Measurements from ENCODE around the gene CST9L. TPM values are rescaled to one million over a fixed set of nuclear protein-coding genes. Genes with fewer than 3 reads are reported as not detected.

Gene CST9L
- total RNA-seq, 5 donors from 2014 or later (not counting 1 experiment from before 2014, with no cell fraction given): not detected

DNA sequence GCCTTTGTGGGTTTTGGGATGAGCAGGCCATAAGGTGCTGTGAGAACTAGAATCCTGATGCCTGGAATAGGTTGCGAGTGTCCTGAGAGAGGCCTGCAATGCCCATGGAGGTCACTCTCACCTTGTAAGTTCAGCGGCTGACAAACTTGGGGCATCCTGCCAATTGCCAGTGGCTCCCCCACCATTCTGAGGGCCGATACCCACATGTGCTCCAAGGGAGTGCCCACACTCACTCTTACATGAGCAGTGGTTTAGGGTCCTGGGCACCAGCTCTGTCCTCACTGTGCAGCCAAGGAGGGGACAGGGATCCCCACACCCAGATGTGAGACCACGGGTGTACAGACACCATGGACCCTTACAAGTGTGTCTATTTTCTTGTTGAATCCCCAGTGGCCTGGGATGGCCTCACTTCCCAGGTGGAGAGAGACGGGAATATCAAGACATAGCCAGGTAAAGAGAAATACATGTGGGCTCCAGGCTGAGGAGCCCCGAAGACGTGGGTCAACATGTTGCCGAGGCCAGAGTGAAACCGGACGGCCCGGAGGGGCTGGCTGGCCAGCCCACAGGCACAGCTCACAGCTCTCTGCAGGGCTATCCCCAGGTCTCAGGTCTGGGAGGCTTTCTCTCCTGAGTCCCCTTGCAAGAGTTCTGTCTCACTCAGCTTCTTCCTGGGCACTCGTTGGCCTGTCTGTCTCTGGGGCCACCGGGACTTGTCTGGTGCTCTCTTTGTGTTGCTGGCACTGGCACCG lies 39.4 kb upstream of the CST9L start:
- Mint-ChIP-seq H3K27me3 (peaks cover 0 to under 1% of the 10 kb centered on the region in 2 donors), H3K27ac (no peak overlapping the region), H3K4me3 (no peak overlapping the region), H3K9me3 (no peaks in the 10 kb centered on the region), H3K4me1 (no peaks in the 10 kb centered on the region), H3K36me3 (no peaks in the 10 kb centered on the region)
- ChIA-PET POLR2A (interaction anchor here in 1 of 2 donors (0.5 kb wide), 1 partner anchor 1265 kb away, joined by 3 read pairs; no protein-coding TSS in a partner anchor), CTCF (interaction anchor here in 1 of 2 donors (0.9 to 1.6 kb wide), 2 partner anchors 186 to 258 kb away, joined by 4 read pairs; partner anchors contain the start of gene NAPB)
- WGBS (ENCODE audit: insufficient coverage): 82% methylated on average over 14 of the region's 14 CpGs
- Histone ChIP-seq H3K27me3 (replicated peaks in 1 of 2; ENCODE audit: control insufficient read depth in 2 of 2, extremely low read depth in 1 of 2, insufficient read depth in 2 of 2, low read length in 1 of 2) (peaks cover 0 to 25% of the 10 kb centered on the region in 2 experiments), H3K4me3 (ENCODE audit: control insufficient read depth in 1 of 2, extremely low read depth in 1 of 2, low read length in 1 of 2) (no peak overlapping the region), H3K36me3 (ENCODE audit: control insufficient read depth in 2 of 2, extremely low read depth in 1 of 2, insufficient read depth in 1 of 2, low read length in 1 of 2) (no peaks in the 10 kb centered on the region), H3K27ac (ENCODE audit: low read length) (no peak overlapping the region), H3K9me3 (no peaks in the 10 kb centered on the region), H3K4me1 (ENCODE audit: control insufficient read depth in 1 of 2, extremely low read depth in 1 of 2, insufficient read depth in 2 of 2, low read length in 2 of 2) (peaks cover 0 to 8% of the 10 kb centered on the region in 2 experiments)
- ATAC-seq (replicated peaks in 1 of 4) (no peak), DNase-seq (no peak)

GRCh38 chr20:23606652-23607049 lies 38.4 kb upstream of the CST9L start:
- Mint-ChIP-seq H3K36me3 (no peaks in the 10 kb centered on the region), H3K27ac (no peak overlapping the region), H3K4me1 (no peaks in the 10 kb centered on the region), H3K4me3 (no peak overlapping the region), H3K9me3 (no peaks in the 10 kb centered on the region), H3K27me3 (peaks cover 0 to 6% of the 10 kb centered on the region in 2 donors)
- DNase-seq: peak in 34 of 35 experiments; percentile 11 to 72 (median 50)
- no peak overlapping the region for H3K4me3 ChIP-seq (ENCODE audit: control insufficient read depth in 1 of 2, extremely low read depth in 1 of 2, low read length in 1 of 2)
- 17% methylated on average over 5 of the region's 9 CpGs for WGBS (ENCODE audit: insufficient coverage)
- peak; percentile 45 to 59 (median 56) for ATAC-seq (replicated peaks in 1 of 4)
- no peaks in the 10 kb centered on the region for H3K36me3 ChIP-seq (ENCODE audit: control insufficient read depth in 2 of 2, extremely low read depth in 1 of 2, insufficient read depth in 1 of 2, low read length in 1 of 2)
- peaks cover 0 to 8% of the 10 kb centered on the region in 2 experiments for H3K4me1 ChIP-seq (ENCODE audit: control insufficient read depth in 1 of 2, extremely low read depth in 1 of 2, insufficient read depth in 2 of 2, low read length in 2 of 2)
- ChIA-PET POLR2A (no interaction called here), CTCF (interaction anchor here (0.9 to 1.6 kb wide), 4 partner anchors 14 to 257 kb away, joined by 3 to 5 read pairs (median 4); partner anchors contain the start of gene NAPB (in 1 of the 2))
- H3K27ac ChIP-seq (ENCODE audit: low read length): no peak overlapping the region
- H3K27me3 ChIP-seq (replicated peaks in 1 of 2; ENCODE audit: control insufficient read depth in 2 of 2, extremely low read depth in 1 of 2, insufficient read depth in 2 of 2, low read length in 1 of 2): peaks cover 0 to 33% of the 10 kb centered on the region in 2 experiments
- no peaks in the 10 kb centered on the region for H3K9me3 ChIP-seq

GRCh38 chr20:23605867-23606651 lies 37.8 kb upstream of the CST9L start, which contains the start of gene CST9:
Gene CST9 (minus strand): TSS chr20:23605917. CDS start chr20:23605864, 53 bp downstream.
- CTCF ChIA-PET: interaction anchor here (0.9 to 1.6 kb wide), 3 partner anchors 14 to 185 kb away, joined by 3 to 5 read pairs (median 4); partner anchors contain the start of gene NAPB (in 1 of the 2)
- Histone ChIP-seq H3K27me3 (replicated peaks in 1 of 2; ENCODE audit: control insufficient read depth in 2 of 2, extremely low read depth in 1 of 2, insufficient read depth in 2 of 2, low read length in 1 of 2) (peaks cover 0 to 33% of the 10 kb centered on the region in 2 experiments), H3K9me3 (no peaks in the 10 kb centered on the region), H3K36me3 (ENCODE audit: control insufficient read depth in 2 of 2, extremely low read depth in 1 of 2, insufficient read depth in 1 of 2, low read length in 1 of 2) (no peaks in the 10 kb centered on the region), H3K4me1 (ENCODE audit: control insufficient read depth in 1 of 2, extremely low read depth in 1 of 2, insufficient read depth in 2 of 2, low read length in 2 of 2) (peaks cover 0 to 8% of the 10 kb centered on the region in 2 experiments), H3K4me3 (ENCODE audit: control insufficient read depth in 1 of 2, extremely low read depth in 1 of 2, low read length in 1 of 2) (no peak within 1 kb of the TSS), H3K27ac (ENCODE audit: low read length) (no peak within 1 kb of the TSS)
- H3K27me3 Mint-ChIP-seq: peaks cover 0 to 6% of the 10 kb centered on the region in 2 donors
- H3K27ac Mint-ChIP-seq: no peak within 1 kb of the TSS
- H3K36me3 Mint-ChIP-seq: no peaks in the 10 kb centered on the region
- no peaks in the 10 kb centered on the region for H3K4me1 Mint-ChIP-seq
- POLR2A ChIA-PET: no interaction called here
- H3K9me3 Mint-ChIP-seq: no peaks in the 10 kb centered on the region
- ATAC-seq (replicated peaks in 1 of 4) (no peak), DNase-seq (no peak)
- H3K4me3 Mint-ChIP-seq: no peak within 1 kb of the TSS
- 33% methylated on average over 5 of the region's 16 CpGs for WGBS (ENCODE audit: insufficient coverage)

- Mint-ChIP-seq H3K9me3 (no peaks in the 10 kb centered on the region), H3K36me3 (no peaks in the 10 kb centered on the region), H3K27me3 (peaks cover 0 to 8% of the 10 kb centered on the region in 2 donors), H3K4me1 (no peaks in the 10 kb centered on the region), H3K27ac (no peak overlapping the region), H3K4me3 (no peak overlapping the region)
- Histone ChIP-seq H3K36me3 (ENCODE audit: control insufficient read depth in 2 of 2, extremely low read depth in 1 of 2, insufficient read depth in 1 of 2, low read length in 1 of 2) (no peaks in the 10 kb centered on the region), H3K27ac (ENCODE audit: low read length) (no peak overlapping the region), H3K4me1 (ENCODE audit: control insufficient read depth in 1 of 2, extremely low read depth in 1 of 2, insufficient read depth in 2 of 2, low read length in 2 of 2) (peaks cover 0 to 8% of the 10 kb centered on the region in 2 experiments), H3K27me3 (replicated peaks in 1 of 2; ENCODE audit: control insufficient read depth in 2 of 2, extremely low read depth in 1 of 2, insufficient read depth in 2 of 2, low read length in 1 of 2) (peaks cover 0 to 33% of the 10 kb centered on the region in 2 experiments), H3K9me3 (no peaks in the 10 kb centered on the region), H3K4me3 (ENCODE audit: control insufficient read depth in 1 of 2, extremely low read depth in 1 of 2, low read length in 1 of 2) (no peak overlapping the region)
- ATAC-seq (replicated peaks in 1 of 4) (no peak), DNase-seq (no peak)
- POLR2A ChIA-PET: no interaction called here
- CTCF ChIA-PET: no interaction called here
- WGBS (ENCODE audit: insufficient coverage): 86% methylated on average over 1 of the region's 1 CpG
Observed at GRCh38 chr20:23604306-23604705, 36.0 kb upstream of the CST9L start.

GRCh38 chr20:23603321-23603720 lies 35.0 kb upstream of the CST9L start:
- POLR2A ChIA-PET: no interaction called here

DNA sequence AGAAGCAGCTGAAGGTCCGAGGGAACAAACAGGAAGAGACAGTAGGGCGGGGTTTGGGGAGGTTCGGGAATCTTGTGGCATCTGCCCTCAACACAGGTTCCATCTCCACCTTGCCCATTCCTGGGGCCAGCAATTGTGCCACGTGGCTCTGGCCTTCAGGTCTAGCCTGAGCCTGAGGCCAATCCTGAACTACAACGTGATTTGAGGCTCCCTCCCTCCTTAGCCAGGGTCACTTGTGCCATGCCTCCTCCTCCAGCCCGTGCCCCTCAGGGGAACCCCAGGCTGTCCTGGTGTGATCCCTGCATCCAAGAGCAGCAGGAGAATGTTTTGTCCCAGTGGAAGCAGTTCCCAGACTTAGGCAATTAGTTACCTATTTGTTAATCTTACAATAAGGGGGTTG lies 34.4 kb upstream of the CST9L start:
- Histone ChIP-seq H3K27ac (ENCODE audit: low read length) (no peak overlapping the region), H3K27me3 (replicated peaks in 1 of 2; ENCODE audit: control insufficient read depth in 2 of 2, extremely low read depth in 1 of 2, insufficient read depth in 2 of 2, low read length in 1 of 2) (peaks cover 0 to 30% of the 10 kb centered on the region in 2 experiments), H3K4me3 (ENCODE audit: control insufficient read depth in 1 of 2, extremely low read depth in 1 of 2, low read length in 1 of 2) (no peak overlapping the region), H3K36me3 (ENCODE audit: control insufficient read depth in 2 of 2, extremely low read depth in 1 of 2, insufficient read depth in 1 of 2, low read length in 1 of 2) (no peaks in the 10 kb centered on the region), H3K4me1 (ENCODE audit: control insufficient read depth in 1 of 2, extremely low read depth in 1 of 2, insufficient read depth in 2 of 2, low read length in 2 of 2) (peaks cover 0 to 8% of the 10 kb centered on the region in 2 experiments), H3K9me3 (no peaks in the 10 kb centered on the region)
- WGBS (ENCODE audit: insufficient coverage): 49% methylated on average over 5 of the region's 6 CpGs
- DNase-seq: no peak
- Mint-ChIP-seq H3K27ac (no peak overlapping the region), H3K4me3 (no peak overlapping the region), H3K36me3 (no peaks in the 10 kb centered on the region), H3K9me3 (no peaks in the 10 kb centered on the region), H3K4me1 (no peaks in the 10 kb centered on the region), H3K27me3 (peaks cover 0 to 8% of the 10 kb centered on the region in 2 donors)
- ChIA-PET POLR2A (no interaction called here), CTCF (no interaction called here)
- ATAC-seq (replicated peaks in 1 of 4): no peak

More at GRCh38 chr20:23603321-23603720, 35.0 kb upstream of the CST9L start:
- no peak for ATAC-seq (replicated peaks in 1 of 4)
- Mint-ChIP-seq H3K36me3 (no peaks in the 10 kb centered on the region), H3K4me3 (no peak overlapping the region), H3K27me3 (peaks cover 0 to 8% of the 10 kb centered on the region in 2 donors), H3K4me1 (no peaks in the 10 kb centered on the region), H3K9me3 (no peaks in the 10 kb centered on the region), H3K27ac (no peak overlapping the region)
- 80% methylated on average over 1 of the region's 4 CpGs for WGBS (ENCODE audit: insufficient coverage)
- Histone ChIP-seq H3K9me3 (no peaks in the 10 kb centered on the region), H3K4me3 (ENCODE audit: control insufficient read depth in 1 of 2, extremely low read depth in 1 of 2, low read length in 1 of 2) (no peak overlapping the region), H3K36me3 (ENCODE audit: control insufficient read depth in 2 of 2, extremely low read depth in 1 of 2, insufficient read depth in 1 of 2, low read length in 1 of 2) (no peaks in the 10 kb centered on the region), H3K27me3 (replicated peaks in 1 of 2; ENCODE audit: control insufficient read depth in 2 of 2, extremely low read depth in 1 of 2, insufficient read depth in 2 of 2, low read length in 1 of 2) (peaks cover 0 to 33% of the 10 kb centered on the region in 2 experiments), H3K4me1 (ENCODE audit: control insufficient read depth in 1 of 2, extremely low read depth in 1 of 2, insufficient read depth in 2 of 2, low read length in 2 of 2) (peaks cover 0 to 8% of the 10 kb centered on the region in 2 experiments), H3K27ac (ENCODE audit: low read length) (no peak overlapping the region)
- no peak for DNase-seq
- CTCF ChIA-PET: interaction anchor here in 1 of 2 donors (0.5 kb wide), 1 partner anchor 171 kb away, joined by 4 read pairs; no protein-coding TSS in a partner anchor

All from T-cell (primary cell).